DMS 273 treated with DMSO at 0.1 percent for 48 hours (cell line): ENCODE data around the gene SIVA1.

ENCODE experiments used
- DNase-seq: peaks from one replicate; lab custom pipeline; 2025; lab: John Stamatoyannopoulos, UW

SIVA1 gene

GRCh38 chr14:104751539-104752422, 1.2 kb upstream of the SIVA1 start:
- DNase-seq, result no peak

- DNase-seq, result no peak
These were observed 568 bp upstream of the SIVA1 start for GRCh38 chr14:104752423-104752734.

GRCh38 chr14:104753528-104754212, 723 bp downstream of the SIVA1 start:
- no peak for DNase-seq

GRCh38 chr14:104754213-104754851, 1.4 kb downstream of the SIVA1 start:
- no peak for DNase-seq

- no peak for DNase-seq
These were observed 2.7 kb downstream of the SIVA1 start for GRCh38 chr14:104755621-104756020.

- no peak for DNase-seq
These were observed 3.7 kb downstream of the SIVA1 start for GRCh38 chr14:104756477-104757237.

GRCh38 chr14:104757238-104757585, 4.3 kb downstream of the SIVA1 start:
- DNase-seq, result no peak

- DNase-seq, result no peak
These were observed 4.9 kb downstream of the SIVA1 start for GRCh38 chr14:104757681-104758392.

- DNase-seq, result no peak
These were observed 6.3 kb downstream of the SIVA1 start for GRCh38 chr14:104758981-104759969.

GRCh38 chr14:104765517-104765916, 12.6 kb downstream of the SIVA1 start:
- no peak for DNase-seq

GRCh38 chr14:104766256-104766862, 13.4 kb downstream of the SIVA1 start:
- DNase-seq, result no peak

GRCh38 chr14:104766863-104767633, 14.1 kb downstream of the SIVA1 start:
- no peak for DNase-seq

- no peak for DNase-seq
These were observed 14.6 kb downstream of the SIVA1 start for GRCh38 chr14:104767634-104767918.

- peak; percentile 55 for DNase-seq
These were observed 15.7 kb downstream of the SIVA1 start for GRCh38 chr14:104768437-104769323.

GRCh38 chr14:104769324-104770071, 16.6 kb downstream of the SIVA1 start:
- no peak for DNase-seq

GRCh38 chr14:104770072-104770579, 17.2 kb downstream of the SIVA1 start:
- no peak for DNase-seq

- DNase-seq, result no peak
These were observed 17.9 kb downstream of the SIVA1 start for GRCh38 chr14:104770851-104771272.
